K562 (cell line): ENCODE results near the gene COL1A2. TPM values are rescaled to one million over a fixed set of nuclear protein-coding genes. Genes with fewer than 3 reads are reported as not detected.

ENCODE experiments used
- ATAC-seq: fragments of 200-7000 bp; cut with Tn5 transposase; 3 replicates; pipeline ENCODE4 v1.9.1; 2020; ENCODE audit warnings: moderate library complexity
- BruUV-seq: library from RNA; stranded (reverse); fragments of 400-500 nt; replicated peaks from 2 replicates; lab custom pipeline; 2021; lab: Mats Ljungman, UMichigan
- CTCF ChIA-PET: fragments of 300-600 bp; formaldehyde crosslinking; extraction: SDS; loops from one replicate; lab custom pipeline; 2021; ENCODE audit warnings: low intra/inter-chr PET ratio; lab: Yijun Ruan, JAX
- POLR2A ChIA-PET: fragments of 300-600, 350-650 bp; sonication (Branson Sonifier 250); formaldehyde crosslinking; extraction: SDS; loops from one replicate; lab custom pipeline; 2021; ENCODE audit warnings: antibody characterized with exemption, inconsistent platforms; lab: Yijun Ruan, JAX
- DNase-seq, 4 experiments: peaks; one replicate each; pipeline versions ENCODE4 v3.0.0 to v3.0.0-alpha.2; 2011 to 2018; ENCODE audit warnings: low spot score in 3 of 4, mixed read lengths in 3 of 4; ENCODE audit errors: extremely low read depth in 1 of 4
- FAIRE-seq: peaks from 2 replicates; lab custom pipeline; 2011; peaks lifted over from hg19 to GRCh38; lab: Jason Lieb, UNC
- H2AFZ ChIP-seq: 2 replicates; pipeline ENCODE4 v1.6.0; 2011; ENCODE audit warnings: low read depth, low read length, control low read depth, inconsistent platforms
- H3K27ac ChIP-seq: fragments of 200-600 bp; 3 replicates; pipeline ENCODE4 v1.8.0; 2011; ENCODE audit warnings: low read depth, mild to moderate bottlenecking, control low read depth, inconsistent platforms, low read length, moderate library complexity, mixed read lengths; ENCODE audit errors: extremely low read depth
- H3K27me3 ChIP-seq, 2 experiments: fragments of 300-600 bp in 1 of 2; 2 replicates in 1 of 2; 3 replicates in 1 of 2; pipeline versions ENCODE4 v1.6.0 to v1.8.0; 2011; ENCODE audit warnings: inconsistent platforms in 2 of 2, low read length in 2 of 2, mild to moderate bottlenecking in 1 of 2, mixed read lengths in 1 of 2, moderate library complexity in 1 of 2; ENCODE audit not compliant: control insufficient read depth in 2 of 2, insufficient read depth in 2 of 2
- H3K36me3 ChIP-seq: fragments of 300-600 bp; 3 replicates; pipeline ENCODE4 v1.8.0; 2011; ENCODE audit warnings: mild to moderate bottlenecking, low read length, inconsistent platforms; ENCODE audit not compliant: control insufficient read depth, insufficient read depth
- H3K4me1 ChIP-seq, 2 experiments: fragments of 200-600 bp in 1 of 2; replicated peaks in 1 of 2; 2 replicates in 1 of 2; 3 replicates in 1 of 2; pipeline versions ENCODE4 v1.5.1 to v1.8.0; 2011; ENCODE audit warnings: inconsistent platforms in 2 of 2, low read length in 2 of 2, mild to moderate bottlenecking in 1 of 2, mixed read lengths in 1 of 2, moderate library complexity in 1 of 2; ENCODE audit not compliant: control insufficient read depth in 2 of 2, insufficient read depth in 2 of 2
- H3K4me2 ChIP-seq: 2 replicates; pipeline ENCODE4 v1.6.1; 2011; ENCODE audit warnings: low read length, control low read depth, inconsistent platforms, mixed read lengths; ENCODE audit not compliant: insufficient read depth
- H3K4me3 ChIP-seq: fragments of 200-600 bp; sonication (generic), shearing (Covaris generic); 2 replicates; pipeline ENCODE4 v1.5.1; 2016; ENCODE audit warnings: control low read depth, inconsistent platforms
- H3K79me2 ChIP-seq: fragments of 200-600 bp; 3 replicates; pipeline ENCODE4 v1.8.0; 2011; ENCODE audit warnings: low read length, inconsistent platforms; ENCODE audit not compliant: control insufficient read depth, insufficient read depth
- H3K9ac ChIP-seq, 2 experiments: 2 replicates each; pipeline versions ENCODE4 v1.6.0 to v1.6.1; 2011; ENCODE audit warnings: low read depth in 2 of 2, low read length in 2 of 2, control low read depth in 1 of 2, inconsistent platforms in 1 of 2, mild to moderate bottlenecking in 1 of 2, mixed read lengths in 1 of 2; ENCODE audit not compliant: insufficient read depth in 1 of 2
- H3K9me1 ChIP-seq: one replicate; pipeline ENCODE4 v1.6.0; 2011; ENCODE audit warnings: inconsistent platforms, mild to moderate bottlenecking, low read length, moderate library complexity; ENCODE audit not compliant: control insufficient read depth, insufficient read depth
- H3K9me3 ChIP-seq: replicated peaks from 2 replicates; pipeline ENCODE4 v1.5.1; 2011; ENCODE audit warnings: low read depth, low read length, inconsistent platforms; ENCODE audit not compliant: control insufficient read depth, insufficient read depth
- H4K20me1 ChIP-seq: replicated peaks from 2 replicates; pipeline ENCODE4 v1.6.1; 2011; ENCODE audit warnings: low read length, inconsistent platforms, mixed read lengths; ENCODE audit not compliant: control insufficient read depth, insufficient read depth
- ARID1B ChIP-seq: fragments of 450-650 bp; IDR thresholded peaks from 2 replicates; pipeline ENCODE4 v1.6.1; 2016; ENCODE audit warnings: antibody characterized with exemption, mild to moderate bottlenecking, inconsistent platforms
- GTF2B ChIP-seq: IDR thresholded peaks from 2 replicates; pipeline ENCODE4 v1.6.1; 2011; ENCODE audit not compliant: insufficient read length; ENCODE audit errors: extremely low read depth
- HINFP ChIP-seq: fragments of 450-650 bp; conservative IDR thresholded peaks from 2 replicates; pipeline ENCODE4 v1.6.1; 2016; ENCODE audit warnings: missing genetic modification characterization, low read depth, mild to moderate bottlenecking, control low read depth, missing compliant biosample characterization
- ILF3 ChIP-seq: fragments of 450-650 bp; IDR thresholded peaks from 2 replicates; pipeline ENCODE4 v1.6.1; 2018; ENCODE audit warnings: antibody characterized with exemption, mild to moderate bottlenecking, moderate library complexity, borderline replicate concordance
- KDM5B ChIP-seq: fragments of 200-600 bp; sonication (generic); IDR thresholded peaks from 2 replicates; pipeline ENCODE4 v1.6.1; 2012; ENCODE audit warnings: low read depth, mild to moderate bottlenecking, moderate library complexity, low read length, control low read depth, inconsistent platforms; ENCODE audit not compliant: insufficient replicate concordance
- MIER1 ChIP-seq: fragments of 450-650 bp; IDR thresholded peaks from 2 replicates; pipeline ENCODE4 v1.6.1; 2016; ENCODE audit warnings: antibody characterized with exemption, mild to moderate bottlenecking, low read depth
- NFIC ChIP-seq: fragments of 450-650 bp; IDR thresholded peaks from 2 replicates; pipeline ENCODE4 v1.6.1; 2017; ENCODE audit warnings: mild to moderate bottlenecking, inconsistent platforms
- SOX6 ChIP-seq: fragments of 450-650 bp; IDR thresholded peaks from 2 replicates; pipeline ENCODE4 v1.6.1; 2014; ENCODE audit warnings: mild to moderate bottlenecking
- XRCC3 ChIP-seq: fragments of 450-650 bp; IDR thresholded peaks from 2 replicates; pipeline ENCODE4 v1.6.1; 2017; ENCODE audit warnings: mild to moderate bottlenecking, moderate library complexity
- YBX1 ChIP-seq: fragments of 450-650 bp; IDR thresholded peaks from 2 replicates; pipeline ENCODE4 v1.7.1; 2016; ENCODE audit warnings: mild to moderate bottlenecking
- ZNF3 ChIP-seq: fragments of 250-450 bp; sonication (Bioruptor Pico); IDR thresholded peaks from 2 replicates; pipeline ENCODE4 v1.5.0; 2021; ENCODE audit warnings: mild to moderate bottlenecking, moderate library complexity
- ZNF384 ChIP-seq: IDR thresholded peaks from 2 replicates; pipeline ENCODE4 v1.6.1; 2012; ENCODE audit warnings: low read depth, low read length, improper control_type of control experiment
- ZNF398 ChIP-seq: fragments of 250-450 bp; sonication (Bioruptor Pico); IDR thresholded peaks from 2 replicates; pipeline ENCODE4 v1.8.0; 2021; ENCODE audit warnings: moderate library complexity, mild to moderate bottlenecking, inconsistent platforms
- ZNF436 ChIP-seq: fragments of 250-450, 450-650 bp; sonication (Bioruptor Pico); formaldehyde crosslinking; IDR thresholded peaks from 2 replicates; pipeline ENCODE4 v1.7.0; 2020; ENCODE audit warnings: mild to moderate bottlenecking
- ZNF766 ChIP-seq: fragments of 200-800 bp; sonication (Bioruptor generic); conservative IDR thresholded peaks from 2 replicates; pipeline ENCODE4 v1.6.1; 2016; ENCODE audit warnings: missing genetic modification characterization, missing compliant biosample characterization
- WGBS: fragments of 100-300 bp; shearing (Covaris generic); methylation state at CpG from one replicate; pipeline ENCODE4 v1.1.6; 2016; ENCODE audit warnings: low coverage, mixed read lengths; ENCODE audit not compliant: insufficient coverage; ENCODE audit errors: missing lambda C conversion rate; 5-methylcytosine and 5-hydroxymethylcytosine counted together
- in situ Hi-C: fragments of 300-500 bp; cut with MboI; formaldehyde crosslinking; loops from 4 replicates; pipeline ENCODE4 v1.15.0; 2018; ENCODE audit warnings: inconsistent platforms, mixed read lengths
- intact Hi-C: fragments of 100-400 bp; cut with micrococcal nuclease; formaldehyde crosslinking; loops from 2 replicates; pipeline ENCODE4 v1.14.2; 2022
- polyA plus RNA-seq, 8 experiments: library from polyadenylated mRNA; depleted of rRNA in 4 of 8; stranded (reverse) in 5 of 8; unstranded in 3 of 8; fragments of >200 nt; fragmentation: Nextera tagmentation in 2 of 8; fragmentation: Illumina TruSeq in 1 of 8; extraction: Ambion mirVana in 2 of 8; extraction: Trizol in 1 of 8; gene quantifications; 2 replicates each; pipeline versions ENCODE4 v1.2.1 to v1.2.3, GENCODE V29; 2011 to 2014; ENCODE audit warnings: inconsistent platforms in 1 of 8, missing spikeins in 1 of 8
- total RNA-seq, 7 experiments: library from RNA; depleted of rRNA in 6 of 7; stranded (reverse); fragments of >200 nt in 6 of 7; fragmentation: Illumina TruSeq in 2 of 7; extraction: Trizol in 2 of 7; gene quantifications; 2 replicates each; pipeline versions ENCODE4 v1.2.1 to v1.2.3, GENCODE V29; 2011 to 2021; ENCODE audit warnings: low replicate concordance in 1 of 7

The COL1A2 gene
- total and polyA plus RNA-seq, 9 of the 15 experiments (the other 6 are each of a cell fraction or from before 2014, with no cell fraction given), result 0.94 to 11.6 (median 1.7) TPM

- H3K27ac ChIP-seq, result no peak overlapping the region
- H3K79me2 ChIP-seq, result no peaks in the 10 kb centered on the region
- ChIA-PET CTCF (no interaction called here), POLR2A (no interaction called here)
- ATAC-seq (no peak), DNase-seq (no peak), FAIRE-seq (no peak)
- H3K4me2 ChIP-seq, result no peak overlapping the region
- H3K9me1 ChIP-seq, result no peaks in the 10 kb centered on the region
- no peak overlapping the region for H3K9ac ChIP-seq
- no TSS peak for BruUV-seq
- no peak overlapping the region for H2AFZ ChIP-seq
- no peaks in the 10 kb centered on the region for H4K20me1 ChIP-seq
- peaks cover 0 to 4% of the 10 kb centered on the region in 2 experiments; a peak in 1 of 5 replicates for H3K27me3 ChIP-seq
- in situ Hi-C loops (no loop called here), intact Hi-C loops (no loop called here)
- WGBS, result 1% methylated on average over 5 of the region's 5 CpGs
- H3K36me3 ChIP-seq, result no peaks in the 10 kb centered on the region
- H3K9me3 ChIP-seq, result no peaks in the 10 kb centered on the region
- no peaks in the 10 kb centered on the region for H3K4me1 ChIP-seq
- TF ChIP-seq HINFP (tag) (no peak), GTF2B (no peak), SOX6 (no peak), KDM5B (no peak), ARID1B (no peak), YBX1 (no peak), MIER1 (no peak), ZNF766 (CRISPR knock-in tag) (no peak), ZNF398 (no peak), ZNF436 (CRISPR knock-in tag) (no peak), ZNF384 (no peak), NFIC (no peak), ZNF3 (CRISPR knock-in tag) (no peak), ILF3 (no peak), XRCC3 (no peak)
- TF ChIP-seq, all 486 proteins: peak for 0
- H3K4me3 ChIP-seq, result no peak overlapping the region
Measured at GRCh38 chr7:94423863-94424735, 29.4 kb downstream of the COL1A2 start.
